ENCODE data around the gene PTPRA. TPM values are rescaled to one million over a fixed set of nuclear protein-coding genes. Genes with fewer than 3 reads are reported as not detected.
A peak's percentile ranks its signal among the peaks of the same experiment; 100 is the strongest.

PTPRA gene
- total RNA-seq, 1 experiment from 2014 or later: 47.2 TPM

DNA sequence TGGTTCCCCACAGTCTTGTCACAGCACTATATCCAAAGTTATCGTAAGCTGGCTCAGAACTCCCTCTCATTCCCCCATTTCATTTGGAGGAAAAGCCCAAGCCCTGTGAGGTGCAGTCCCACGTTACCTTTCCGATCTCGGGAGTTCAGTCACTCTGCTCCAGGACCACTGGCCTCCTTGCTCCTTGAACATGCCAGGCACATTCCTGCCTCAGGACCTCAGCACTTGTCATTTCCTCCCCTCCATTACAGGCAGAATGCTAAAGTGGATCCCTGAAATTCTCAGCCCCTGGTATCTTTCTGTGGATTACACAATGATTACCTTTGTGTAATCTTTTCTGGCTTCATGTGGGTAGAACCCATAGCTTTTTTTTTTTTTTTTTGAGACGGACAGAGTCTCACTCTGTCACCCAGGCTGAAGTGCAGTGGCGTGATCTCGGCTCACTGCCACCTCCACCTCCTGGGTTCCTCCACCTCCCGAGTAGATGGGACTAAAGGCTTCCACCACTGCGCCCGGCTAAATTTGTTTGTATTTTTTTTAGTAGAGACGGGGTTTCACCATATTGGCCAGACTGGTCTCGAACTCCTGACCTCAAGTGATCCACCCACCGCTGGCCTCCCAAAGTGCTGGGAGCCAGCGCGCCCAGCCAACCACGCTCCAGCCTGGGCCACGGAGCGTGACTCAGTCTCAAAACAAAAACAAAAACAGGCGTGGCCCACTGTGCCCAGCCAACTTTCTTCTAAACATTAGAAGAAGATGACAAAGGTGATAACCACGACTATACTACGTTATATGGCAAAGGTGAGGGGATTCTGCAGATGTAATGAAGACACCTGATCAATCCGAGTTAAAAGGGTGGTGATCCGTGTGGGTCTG lies 194.1 kb downstream of the PTPRA start:
- H3K4me3 Mint-ChIP-seq: no peak overlapping the region
- H3K36me3 Mint-ChIP-seq: no peaks in the 10 kb centered on the region
- ATAC-seq (no peak), DNase-seq (ENCODE audit: low spot score) (no peak)
- POLR2A ChIA-PET: no interaction called here
- no peaks in the 10 kb centered on the region for H3K9me3 Mint-ChIP-seq
- H3K27me3 Mint-ChIP-seq (ENCODE audit: low read depth): peaks cover 23% of the 10 kb centered on the region
- H3K4me1 Mint-ChIP-seq: peaks cover 2% of the 10 kb centered on the region
- no peak overlapping the region for H3K27ac Mint-ChIP-seq
- CTCF ChIA-PET: interaction anchor here (0.6 to 1.5 kb wide), 2 partner anchors 14 to 48 kb away, joined by 3 to 5 read pairs; no protein-coding TSS in a partner anchor
- TF ChIP-seq NFYB (CRISPR knock-in tag; conservative IDR thresholded peaks at IDR 0.05; ENCODE audit: low read depth): no peak
- TF ChIP-seq CBFB (CRISPR knock-in tag; IDR thresholded peaks at IDR 0.05; ENCODE audit: low read depth): no peak

GRCh38 chr20:3068075-3068474 lies 194.8 kb downstream of the PTPRA start:
- ChIA-PET POLR2A (no interaction called here), CTCF (interaction anchor here (0.6 to 1.5 kb wide), 2 partner anchors 14 to 48 kb away, joined by 3 to 5 read pairs; no protein-coding TSS in a partner anchor)
- ATAC-seq (no peak), DNase-seq (ENCODE audit: low spot score) (no peak)
- H3K9me3 Mint-ChIP-seq: no peaks in the 10 kb centered on the region
- no peak for TF ChIP-seq ATF6 (CRISPR knock-in tag; IDR thresholded peaks at IDR 0.05)
- TF ChIP-seq, protein P1, sequence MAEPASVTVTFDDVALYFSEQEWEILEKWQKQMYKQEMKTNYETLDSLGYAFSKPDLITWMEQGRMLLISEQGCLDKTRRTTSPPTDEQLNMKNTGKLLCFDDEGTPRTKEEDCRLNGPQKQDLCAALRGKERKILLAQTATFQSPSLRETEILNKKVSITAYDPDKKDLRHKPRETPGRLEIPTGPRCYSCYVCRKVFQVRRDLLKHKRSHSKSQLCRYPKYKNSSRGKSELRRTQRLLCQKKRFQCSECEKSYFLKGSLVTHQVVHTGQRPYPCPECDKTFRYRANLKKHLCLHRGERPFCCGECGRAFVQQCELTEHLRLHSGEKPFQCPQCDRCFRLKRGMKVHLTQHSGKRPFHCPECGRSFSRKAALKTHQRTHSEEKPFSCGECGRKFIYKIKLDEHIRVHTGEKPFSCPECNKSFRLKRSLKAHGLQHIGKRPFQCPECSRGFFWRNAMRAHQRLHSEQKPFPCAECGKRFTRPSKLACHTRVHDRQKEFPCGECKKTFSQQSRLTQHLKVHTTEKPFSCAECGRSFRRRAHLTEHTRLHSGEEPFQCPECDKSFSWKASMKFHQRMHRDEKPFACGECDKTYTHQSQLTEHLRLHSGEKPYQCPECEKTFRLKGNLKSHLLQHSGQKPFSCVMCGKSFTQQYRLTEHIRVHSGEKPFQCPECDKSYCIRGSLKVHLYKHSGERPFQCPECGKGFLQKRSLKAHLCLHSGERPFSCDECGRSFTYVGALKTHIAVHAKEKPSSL (CRISPR knock-in tag; conservative IDR thresholded peaks at IDR 0.05): no peak
- TF ChIP-seq GRHL2 (CRISPR knock-in tag; IDR thresholded peaks at IDR 0.05; ENCODE audit: insufficient replicate concordance, severe bottlenecking): no peak
- no peak for TF ChIP-seq NR3C1 (CRISPR knock-in tag; conservative IDR thresholded peaks at IDR 0.05; ENCODE audit: low read depth)
- TF ChIP-seq IRF2 (CRISPR knock-in tag; IDR thresholded peaks at IDR 0.05; ENCODE audit: borderline replicate concordance, low read depth): no peak
- no peak for TF ChIP-seq HMGXB4 (CRISPR knock-in tag; IDR thresholded peaks at IDR 0.05)
- no peak for TF ChIP-seq ZNF396 (CRISPR knock-in tag; IDR thresholded peaks at IDR 0.05; ENCODE audit: borderline replicate concordance)
- no peak overlapping the region for H3K27ac Mint-ChIP-seq
- no peaks in the 10 kb centered on the region for H3K36me3 Mint-ChIP-seq
- H3K4me1 Mint-ChIP-seq: peaks cover 6% of the 10 kb centered on the region
- no peak overlapping the region for H3K4me3 Mint-ChIP-seq
- peaks cover 30% of the 10 kb centered on the region for H3K27me3 Mint-ChIP-seq (ENCODE audit: low read depth)

DNA sequence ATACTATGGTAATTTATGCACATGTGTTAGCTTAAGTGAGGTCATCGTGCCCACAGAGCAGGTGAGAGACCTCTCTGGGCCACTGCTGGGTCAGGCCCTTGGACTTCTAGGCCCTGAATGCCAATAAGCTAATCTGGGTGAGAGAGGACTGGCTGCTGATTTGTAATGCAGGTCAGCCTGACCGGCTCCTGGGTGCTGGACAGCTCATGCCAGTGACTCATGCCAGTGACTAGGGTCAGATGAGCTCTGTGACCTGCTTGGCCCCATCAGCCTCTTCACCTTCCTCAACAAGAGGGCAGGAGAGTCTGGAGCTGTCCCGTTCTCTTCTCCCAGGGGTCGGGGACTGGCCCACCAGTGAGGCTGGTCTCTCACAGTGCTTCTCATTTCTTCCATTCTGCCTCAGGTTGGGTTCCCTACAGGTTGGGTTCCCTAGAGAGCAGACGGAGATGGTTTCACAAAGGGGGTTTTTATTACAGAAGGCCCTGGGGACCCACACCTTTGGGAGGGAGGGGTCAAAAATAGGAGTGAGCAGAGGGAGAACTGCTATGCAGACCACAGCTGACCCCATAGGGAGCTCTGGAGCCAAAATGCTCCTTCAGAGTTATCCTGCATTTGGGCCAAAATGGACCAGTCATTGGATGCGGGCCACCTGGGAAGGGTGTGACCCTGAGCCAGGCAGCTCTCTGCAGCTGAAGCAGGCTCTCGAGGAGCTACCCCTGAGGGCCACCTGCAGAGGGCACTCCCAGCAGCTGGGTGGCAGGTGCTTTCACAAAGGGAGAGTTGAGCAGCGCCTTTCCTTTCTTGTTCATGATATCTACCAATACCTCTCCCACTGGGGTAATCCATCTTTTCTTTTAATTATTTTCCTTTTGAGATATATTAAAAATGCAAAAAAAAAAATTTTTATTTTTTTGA lies 196.0 kb downstream of the PTPRA start:
- H3K27ac Mint-ChIP-seq: no peak overlapping the region
- peaks cover 3% of the 10 kb centered on the region for H3K36me3 Mint-ChIP-seq
- ChIA-PET CTCF (interaction anchor here (0.6 to 1.6 kb wide), 14 partner anchors 8 to 313 kb away, joined by 3 to 8 read pairs (median 4); no protein-coding TSS in a partner anchor), POLR2A (no interaction called here)
- H3K4me3 Mint-ChIP-seq: no peak overlapping the region
- peaks cover 3% of the 10 kb centered on the region for H3K9me3 Mint-ChIP-seq
- TF ChIP-seq, protein P2, sequence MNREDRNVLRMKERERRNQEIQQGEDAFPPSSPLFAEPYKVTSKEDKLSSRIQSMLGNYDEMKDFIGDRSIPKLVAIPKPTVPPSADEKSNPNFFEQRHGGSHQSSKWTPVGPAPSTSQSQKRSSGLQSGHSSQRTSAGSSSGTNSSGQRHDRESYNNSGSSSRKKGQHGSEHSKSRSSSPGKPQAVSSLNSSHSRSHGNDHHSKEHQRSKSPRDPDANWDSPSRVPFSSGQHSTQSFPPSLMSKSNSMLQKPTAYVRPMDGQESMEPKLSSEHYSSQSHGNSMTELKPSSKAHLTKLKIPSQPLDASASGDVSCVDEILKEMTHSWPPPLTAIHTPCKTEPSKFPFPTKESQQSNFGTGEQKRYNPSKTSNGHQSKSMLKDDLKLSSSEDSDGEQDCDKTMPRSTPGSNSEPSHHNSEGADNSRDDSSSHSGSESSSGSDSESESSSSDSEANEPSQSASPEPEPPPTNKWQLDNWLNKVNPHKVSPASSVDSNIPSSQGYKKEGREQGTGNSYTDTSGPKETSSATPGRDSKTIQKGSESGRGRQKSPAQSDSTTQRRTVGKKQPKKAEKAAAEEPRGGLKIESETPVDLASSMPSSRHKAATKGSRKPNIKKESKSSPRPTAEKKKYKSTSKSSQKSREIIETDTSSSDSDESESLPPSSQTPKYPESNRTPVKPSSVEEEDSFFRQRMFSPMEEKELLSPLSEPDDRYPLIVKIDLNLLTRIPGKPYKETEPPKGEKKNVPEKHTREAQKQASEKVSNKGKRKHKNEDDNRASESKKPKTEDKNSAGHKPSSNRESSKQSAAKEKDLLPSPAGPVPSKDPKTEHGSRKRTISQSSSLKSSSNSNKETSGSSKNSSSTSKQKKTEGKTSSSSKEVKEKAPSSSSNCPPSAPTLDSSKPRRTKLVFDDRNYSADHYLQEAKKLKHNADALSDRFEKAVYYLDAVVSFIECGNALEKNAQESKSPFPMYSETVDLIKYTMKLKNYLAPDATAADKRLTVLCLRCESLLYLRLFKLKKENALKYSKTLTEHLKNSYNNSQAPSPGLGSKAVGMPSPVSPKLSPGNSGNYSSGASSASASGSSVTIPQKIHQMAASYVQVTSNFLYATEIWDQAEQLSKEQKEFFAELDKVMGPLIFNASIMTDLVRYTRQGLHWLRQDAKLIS (CRISPR knock-in tag; IDR thresholded peaks at IDR 0.05; ENCODE audit: borderline replicate concordance): no peak
- peak; percentile 13; the same call in 1 of the 2 replicates for TF ChIP-seq ZNF423 (CRISPR knock-in tag; IDR thresholded peaks at IDR 0.05)
- DNase-seq (ENCODE audit: low spot score) (no peak), ATAC-seq (peak; percentile 43)
- peaks cover 6% of the 10 kb centered on the region for H3K4me1 Mint-ChIP-seq
- peaks cover 41% of the 10 kb centered on the region for H3K27me3 Mint-ChIP-seq (ENCODE audit: low read depth)

Data from WTC11 (cell line).